ENCODE results near the gene KIFC3. TPM values are rescaled to one million over a fixed set of nuclear protein-coding genes. Genes with fewer than 3 reads are reported as not detected.

Gene KIFC3
- total and polyA plus RNA-seq, 2 of the 13 experiments (the other 11 are each of a cell fraction or from before 2014, with no cell fraction given) = 42.1 to 45.3 TPM

- TF ChIP-seq PITX1 (CRISPR knock-in tag; IDR thresholded peaks at IDR 0.05) (peak; percentile 59), ZFY (CRISPR knock-in tag; IDR thresholded peaks at IDR 0.05) (peak; percentile 31; the same call in 1 of the 2 replicates), ZNF460 (CRISPR knock-in tag; IDR thresholded peaks at IDR 0.05; ENCODE audit: borderline replicate concordance) (peak; percentile 64; the same call in 1 of the 2 replicates), TBP (CRISPR knock-in tag; IDR thresholded peaks at IDR 0.05) (no peak), ETV5 (CRISPR knock-in tag; IDR thresholded peaks at IDR 0.05; ENCODE audit: borderline replicate concordance) (peak; percentile 96), CREBL2 (CRISPR knock-in tag; IDR thresholded peaks at IDR 0.05; ENCODE audit: borderline replicate concordance) (no peak), RFXAP (CRISPR knock-in tag; IDR thresholded peaks at IDR 0.05; ENCODE audit: borderline replicate concordance) (no peak), ZNF747 (CRISPR knock-in tag; IDR thresholded peaks at IDR 0.05; ENCODE audit: borderline replicate concordance) (peak; percentile 92; the same call in 1 of the 2 replicates), TRIM24 (CRISPR knock-in tag; IDR thresholded peaks at IDR 0.05) (no peak), PRMT3 (CRISPR knock-in tag; IDR thresholded peaks at IDR 0.05; ENCODE audit: borderline replicate concordance, low read depth) (no peak), NCOA5 (CRISPR knock-in tag; IDR thresholded peaks at IDR 0.05) (no peak), ZKSCAN5 (CRISPR knock-in tag; IDR thresholded peaks at IDR 0.05) (no peak), ZNF326 (CRISPR knock-in tag; IDR thresholded peaks at IDR 0.05; ENCODE audit: borderline replicate concordance) (no peak), ZNF720 (CRISPR knock-in tag; IDR thresholded peaks at IDR 0.05) (no peak; the same call in 1 of the 2 replicates), ZNF577 (CRISPR knock-in tag; IDR thresholded peaks at IDR 0.05; ENCODE audit: borderline replicate concordance, low read depth) (no peak), RNF2 (conservative IDR thresholded peaks at IDR 0.05; ENCODE audit: low read depth) (no peak), NFKBIZ (CRISPR knock-in tag; IDR thresholded peaks at IDR 0.05) (peak; percentile 73; the same call in 1 of the 2 replicates), NCOA1 (CRISPR knock-in tag; IDR thresholded peaks at IDR 0.05) (no peak), ZFP90 (CRISPR knock-in tag; IDR thresholded peaks at IDR 0.05; ENCODE audit: borderline replicate concordance) (peak; percentile 55; the same call in 1 of the 2 replicates)
- TF ChIP-seq, protein P1, sequence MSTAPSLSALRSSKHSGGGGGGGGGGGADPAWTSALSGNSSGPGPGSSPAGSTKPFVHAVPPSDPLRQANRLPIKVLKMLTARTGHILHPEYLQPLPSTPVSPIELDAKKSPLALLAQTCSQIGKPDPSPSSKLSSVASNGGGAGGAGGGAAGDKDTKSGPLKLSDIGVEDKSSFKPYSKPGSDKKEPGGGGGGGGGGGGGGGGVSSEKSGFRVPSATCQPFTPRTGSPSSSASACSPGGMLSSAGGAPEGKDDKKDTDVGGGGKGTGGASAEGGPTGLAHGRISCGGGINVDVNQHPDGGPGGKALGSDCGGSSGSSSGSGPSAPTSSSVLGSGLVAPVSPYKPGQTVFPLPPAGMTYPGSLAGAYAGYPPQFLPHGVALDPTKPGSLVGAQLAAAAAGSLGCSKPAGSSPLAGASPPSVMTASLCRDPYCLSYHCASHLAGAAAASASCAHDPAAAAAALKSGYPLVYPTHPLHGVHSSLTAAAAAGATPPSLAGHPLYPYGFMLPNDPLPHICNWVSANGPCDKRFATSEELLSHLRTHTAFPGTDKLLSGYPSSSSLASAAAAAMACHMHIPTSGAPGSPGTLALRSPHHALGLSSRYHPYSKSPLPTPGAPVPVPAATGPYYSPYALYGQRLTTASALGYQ (CRISPR knock-in tag; IDR thresholded peaks at IDR 0.05) = peak; percentile 49; the same call in 1 of the 2 replicates
- TF ChIP-seq, protein P2, sequence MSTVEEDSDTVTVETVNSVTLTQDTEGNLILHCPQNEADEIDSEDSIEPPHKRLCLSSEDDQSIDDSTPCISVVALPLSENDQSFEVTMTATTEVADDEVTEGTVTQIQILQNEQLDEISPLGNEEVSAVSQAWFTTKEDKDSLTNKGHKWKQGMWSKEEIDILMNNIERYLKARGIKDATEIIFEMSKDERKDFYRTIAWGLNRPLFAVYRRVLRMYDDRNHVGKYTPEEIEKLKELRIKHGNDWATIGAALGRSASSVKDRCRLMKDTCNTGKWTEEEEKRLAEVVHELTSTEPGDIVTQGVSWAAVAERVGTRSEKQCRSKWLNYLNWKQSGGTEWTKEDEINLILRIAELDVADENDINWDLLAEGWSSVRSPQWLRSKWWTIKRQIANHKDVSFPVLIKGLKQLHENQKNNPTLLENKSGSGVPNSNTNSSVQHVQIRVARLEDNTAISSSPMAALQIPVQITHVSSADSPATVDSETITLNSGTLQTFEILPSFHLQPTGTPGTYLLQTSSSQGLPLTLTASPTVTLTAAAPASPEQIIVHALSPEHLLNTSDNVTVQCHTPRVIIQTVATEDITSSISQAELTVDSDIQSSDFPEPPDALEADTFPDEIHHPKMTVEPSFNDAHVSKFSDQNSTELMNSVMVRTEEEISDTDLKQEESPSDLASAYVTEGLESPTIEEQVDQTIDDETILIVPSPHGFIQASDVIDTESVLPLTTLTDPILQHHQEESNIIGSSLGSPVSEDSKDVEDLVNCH (CRISPR knock-in tag; IDR thresholded peaks at IDR 0.05) = 0 out of 2 replicates have a peak, but pooled peaks have one; percentile 39
- TF ChIP-seq, protein P3, sequence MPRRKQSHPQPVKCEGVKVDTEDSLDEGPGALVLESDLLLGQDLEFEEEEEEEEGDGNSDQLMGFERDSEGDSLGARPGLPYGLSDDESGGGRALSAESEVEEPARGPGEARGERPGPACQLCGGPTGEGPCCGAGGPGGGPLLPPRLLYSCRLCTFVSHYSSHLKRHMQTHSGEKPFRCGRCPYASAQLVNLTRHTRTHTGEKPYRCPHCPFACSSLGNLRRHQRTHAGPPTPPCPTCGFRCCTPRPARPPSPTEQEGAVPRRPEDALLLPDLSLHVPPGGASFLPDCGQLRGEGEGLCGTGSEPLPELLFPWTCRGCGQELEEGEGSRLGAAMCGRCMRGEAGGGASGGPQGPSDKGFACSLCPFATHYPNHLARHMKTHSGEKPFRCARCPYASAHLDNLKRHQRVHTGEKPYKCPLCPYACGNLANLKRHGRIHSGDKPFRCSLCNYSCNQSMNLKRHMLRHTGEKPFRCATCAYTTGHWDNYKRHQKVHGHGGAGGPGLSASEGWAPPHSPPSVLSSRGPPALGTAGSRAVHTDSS (CRISPR knock-in tag; conservative IDR thresholded peaks at IDR 0.05) = no peak
- TF ChIP-seq, protein P4, sequence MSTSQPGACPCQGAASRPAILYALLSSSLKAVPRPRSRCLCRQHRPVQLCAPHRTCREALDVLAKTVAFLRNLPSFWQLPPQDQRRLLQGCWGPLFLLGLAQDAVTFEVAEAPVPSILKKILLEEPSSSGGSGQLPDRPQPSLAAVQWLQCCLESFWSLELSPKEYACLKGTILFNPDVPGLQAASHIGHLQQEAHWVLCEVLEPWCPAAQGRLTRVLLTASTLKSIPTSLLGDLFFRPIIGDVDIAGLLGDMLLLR (CRISPR knock-in tag; IDR thresholded peaks at IDR 0.05) = no peak
These were observed 8.1 kb upstream of the KIFC3 start (continued) for GRCh38 chr16:57810197-57811031.

Data from HepG2 (cell line).